Transverse colon (tissue), 4 donors: ENCODE results near the gene KIAA2012. TPM values are rescaled to one million over a fixed set of nuclear protein-coding genes. Genes with fewer than 3 reads are reported as not detected.

Source experiments
- DNase-seq: peaks from one replicate; pipeline ENCODE4 v3.0.0-alpha.2; 2019
- H3K27ac ChIP-seq, 4 donors: fragments of 200-600 bp; sonication (generic); 2 replicates each; pipeline ENCODE4 v1.5.1; 2016 to 2018; ENCODE audit warnings: inconsistent platforms in 4 of 4
- H3K27me3 ChIP-seq: fragments of 200-600 bp; sonication (generic); 2 replicates; pipeline ENCODE4 v1.5.1; 2017; ENCODE audit warnings: inconsistent platforms
- H3K36me3 ChIP-seq, 4 donors: fragments of 200-600 bp; sonication (generic); 2 replicates each; pipeline ENCODE4 v1.5.1; 2017 to 2019; ENCODE audit warnings: inconsistent platforms in 4 of 4
- H3K4me1 ChIP-seq, 4 donors: fragments of 200-600 bp; sonication (generic); 2 replicates each; pipeline ENCODE4 v1.5.1; 2017 to 2020; ENCODE audit warnings: inconsistent platforms in 4 of 4
- H3K4me3 ChIP-seq, 4 donors: fragments of 200-600 bp; sonication (generic); 1 replicate in 1 of 4; 2 replicates in 3 of 4; pipeline versions ENCODE4 v1.5.1 to v1.6.1; 2017 to 2019; ENCODE audit warnings: inconsistent platforms in 4 of 4
- H3K9me3 ChIP-seq, 2 donors: fragments of 200-600 bp; sonication (generic); 2 replicates each; pipeline ENCODE4 v1.5.1; 2017 to 2019; ENCODE audit warnings: inconsistent platforms in 2 of 2
- EP300 ChIP-seq: sonication (generic); formaldehyde crosslinking; IDR thresholded peaks from one replicate; pipeline ENCODE4 v1.6.1; 2017; ENCODE audit warnings: antibody characterized with exemption, low read depth
- POLR2A ChIP-seq: fragments of 450-650 bp; IDR thresholded peaks from one replicate; pipeline ENCODE4 v1.6.1; 2016; ENCODE audit warnings: antibody characterized with exemption, mild to moderate bottlenecking, moderate library complexity
- POLR2AphosphoS5 ChIP-seq, 3 donors: sonication (generic); formaldehyde crosslinking; IDR thresholded peaks; one replicate each; pipeline ENCODE4 v1.6.1; 2016; ENCODE audit warnings: antibody characterized with exemption in 3 of 3
- WGBS, 2 donors: methylation state at CpG; one replicate each; pipeline ENCODE4 v1.1.5; 2018; ENCODE audit warnings: low coverage in 1 of 2; 5-methylcytosine and 5-hydroxymethylcytosine counted together
- in situ Hi-C, 4 donors: fragments of 200-750 bp; cut with MboI; loops; one replicate each; pipeline versions ENCODE4 v1.15.0 to v1.15.1; 2017; ENCODE audit warnings: low sequenced_read_pairs in 3 of 4, low pct_ligation_motif_present in 1 of 4, low pct_unique_long_range_greater_than_20kb in 1 of 4
- intact Hi-C: fragments of 100-400 bp; cut with DNase I; formaldehyde crosslinking; loops from one replicate; pipeline ENCODE4 v1.15.1; 2023; ENCODE audit warnings: low total_unique reads
- total RNA-seq, 4 donors: library from RNA; depleted of rRNA; stranded (reverse); fragments of >200 nt; gene quantifications; one replicate each; pipeline ENCODE4 v1.1.0, GENCODE V29; 2016
- TF ChIP-seq, protein P1 (sequence below), 5 experiments: fragments of 200-600 bp in 3 of 5; fragments of 450-650 bp in 2 of 5; sonication (generic) in 3 of 5; IDR thresholded peaks; 1 replicate in 2 of 5; 2 replicates in 3 of 5; pipeline ENCODE4 v1.5.1; 2016 to 2017; ENCODE audit warnings: antibody characterized with exemption in 5 of 5, inconsistent platforms in 3 of 5, mild to moderate bottlenecking in 2 of 5, moderate library complexity in 1 of 5

KIAA2012 gene
- total RNA-seq, 4 donors from 2014 or later, result not detected

DNA sequence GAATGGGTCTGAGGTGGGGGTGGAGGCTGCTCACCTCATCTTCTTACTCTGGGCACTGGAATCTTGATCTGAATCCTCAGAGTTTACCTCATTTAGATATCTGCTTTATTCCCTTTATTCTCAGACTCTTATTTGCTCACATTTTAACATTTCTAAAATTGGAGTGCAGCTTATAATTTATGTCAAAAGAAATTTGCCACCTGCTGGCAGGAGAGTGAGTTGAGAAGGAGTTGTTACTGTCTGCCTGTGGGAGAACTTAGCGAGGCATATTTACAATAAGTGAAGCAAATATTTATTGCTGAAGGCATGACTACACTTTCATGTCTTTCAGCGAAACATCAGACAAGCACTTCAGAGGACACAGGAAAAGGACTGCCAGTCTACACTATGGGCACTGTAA is 16.4 kb upstream of the KIAA2012 start:
- no peak for DNase-seq
- Histone ChIP-seq H3K4me1 (no peaks in the 10 kb centered on the region), H3K36me3 (no peaks in the 10 kb centered on the region), H3K4me3 (no peak overlapping the region), H3K9me3 (no peaks in the 10 kb centered on the region), H3K27ac (no peak overlapping the region), H3K27me3 (no peaks in the 10 kb centered on the region)
- WGBS, 2 donors, result 31 to 34% methylated on average over 2 of the region's 2 CpGs
- in situ Hi-C loops (no loop called here), intact Hi-C loops (no loop called here)
- TF ChIP-seq, protein P1, sequence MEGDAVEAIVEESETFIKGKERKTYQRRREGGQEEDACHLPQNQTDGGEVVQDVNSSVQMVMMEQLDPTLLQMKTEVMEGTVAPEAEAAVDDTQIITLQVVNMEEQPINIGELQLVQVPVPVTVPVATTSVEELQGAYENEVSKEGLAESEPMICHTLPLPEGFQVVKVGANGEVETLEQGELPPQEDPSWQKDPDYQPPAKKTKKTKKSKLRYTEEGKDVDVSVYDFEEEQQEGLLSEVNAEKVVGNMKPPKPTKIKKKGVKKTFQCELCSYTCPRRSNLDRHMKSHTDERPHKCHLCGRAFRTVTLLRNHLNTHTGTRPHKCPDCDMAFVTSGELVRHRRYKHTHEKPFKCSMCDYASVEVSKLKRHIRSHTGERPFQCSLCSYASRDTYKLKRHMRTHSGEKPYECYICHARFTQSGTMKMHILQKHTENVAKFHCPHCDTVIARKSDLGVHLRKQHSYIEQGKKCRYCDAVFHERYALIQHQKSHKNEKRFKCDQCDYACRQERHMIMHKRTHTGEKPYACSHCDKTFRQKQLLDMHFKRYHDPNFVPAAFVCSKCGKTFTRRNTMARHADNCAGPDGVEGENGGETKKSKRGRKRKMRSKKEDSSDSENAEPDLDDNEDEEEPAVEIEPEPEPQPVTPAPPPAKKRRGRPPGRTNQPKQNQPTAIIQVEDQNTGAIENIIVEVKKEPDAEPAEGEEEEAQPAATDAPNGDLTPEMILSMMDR (IDR thresholded peaks at IDR 0.05), result peak in 3 of 5 experiments; percentile 10 to 18 (median 11)
- TF ChIP-seq POLR2A (no peak), EP300 (no peak), POLR2AphosphoS5 (IDR thresholded peaks at IDR 0.05) (no peak)

DNA sequence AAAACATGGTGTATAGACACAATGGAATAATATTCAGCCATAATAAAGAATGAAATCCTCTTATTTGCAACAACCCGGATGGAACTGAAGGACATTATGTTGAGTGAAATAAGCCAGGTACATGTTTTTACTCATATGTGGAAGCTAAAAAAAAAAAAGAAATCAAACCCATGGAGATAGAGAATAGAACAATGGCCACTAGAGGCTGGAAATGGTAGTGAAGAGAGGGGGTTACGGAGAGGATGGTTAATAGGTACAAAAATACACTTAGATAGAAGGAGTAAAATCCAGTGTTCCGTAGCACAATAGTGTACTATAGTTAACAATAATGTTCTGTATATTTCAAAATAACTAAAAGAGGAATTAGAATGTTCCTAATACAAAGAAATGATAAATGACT is 12.8 kb upstream of the KIAA2012 start:
- no peaks in the 10 kb centered on the region for H3K9me3 ChIP-seq
- no peak overlapping the region for H3K27ac ChIP-seq
- H3K36me3 ChIP-seq, result no peaks in the 10 kb centered on the region
- TF ChIP-seq, protein P1 (IDR thresholded peaks at IDR 0.05), result peak in 2 of 5 experiments; percentile 17 to 23
- TF ChIP-seq EP300, result no peak
- no peak for DNase-seq
- H3K4me1 ChIP-seq, result peaks cover 4 to 13% (median 8%) of the 10 kb centered on the region in 4 donors
- H3K4me3 ChIP-seq, result no peak overlapping the region
- no peaks in the 10 kb centered on the region for H3K27me3 ChIP-seq
- 78 to 92% methylated on average over 3 of the region's 3 CpGs for WGBS, 2 donors
- in situ Hi-C loops, result no loop called here
- intact Hi-C loops, result no loop called here

DNA sequence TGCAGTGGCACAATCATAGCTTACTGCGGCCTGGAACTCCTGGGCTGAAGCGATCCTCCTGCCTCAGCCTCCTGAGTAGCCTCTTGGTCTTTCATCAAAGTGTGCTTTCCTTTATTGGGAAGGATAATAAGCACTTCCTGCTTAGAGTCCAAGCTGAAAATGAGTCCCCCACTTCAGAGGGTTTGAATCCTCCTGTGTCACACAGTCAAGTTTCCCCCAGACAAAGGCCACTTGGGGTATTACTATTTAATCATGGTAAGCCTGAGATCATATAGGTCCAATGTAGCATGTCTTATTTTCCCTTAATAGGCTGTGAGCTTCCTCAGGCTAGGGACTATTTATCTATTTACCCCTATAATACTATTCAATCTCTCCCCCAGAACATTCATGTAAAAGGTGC is 11.4 kb upstream of the KIAA2012 start:
- no peaks in the 10 kb centered on the region for H3K9me3 ChIP-seq
- in situ Hi-C loops, result no loop called here
- intact Hi-C loops, result no loop called here
- no peaks in the 10 kb centered on the region for H3K36me3 ChIP-seq
- no peak for DNase-seq
- 93% methylated on average over 2 of the region's 2 CpGs; no CpG with 5 or more reads in 1 of the 2 donors for WGBS, 2 donors
- H3K27ac ChIP-seq, result no peak overlapping the region
- peaks cover 4 to 13% (median 8%) of the 10 kb centered on the region in 4 donors for H3K4me1 ChIP-seq
- TF ChIP-seq, protein P1 (IDR thresholded peaks at IDR 0.05), result no peak
- no peak for TF ChIP-seq POLR2AphosphoS5 (IDR thresholded peaks at IDR 0.05)
- TF ChIP-seq POLR2A, result no peak
- no peak for TF ChIP-seq EP300
- no peak overlapping the region for H3K4me3 ChIP-seq
- H3K27me3 ChIP-seq, result no peaks in the 10 kb centered on the region

DNA sequence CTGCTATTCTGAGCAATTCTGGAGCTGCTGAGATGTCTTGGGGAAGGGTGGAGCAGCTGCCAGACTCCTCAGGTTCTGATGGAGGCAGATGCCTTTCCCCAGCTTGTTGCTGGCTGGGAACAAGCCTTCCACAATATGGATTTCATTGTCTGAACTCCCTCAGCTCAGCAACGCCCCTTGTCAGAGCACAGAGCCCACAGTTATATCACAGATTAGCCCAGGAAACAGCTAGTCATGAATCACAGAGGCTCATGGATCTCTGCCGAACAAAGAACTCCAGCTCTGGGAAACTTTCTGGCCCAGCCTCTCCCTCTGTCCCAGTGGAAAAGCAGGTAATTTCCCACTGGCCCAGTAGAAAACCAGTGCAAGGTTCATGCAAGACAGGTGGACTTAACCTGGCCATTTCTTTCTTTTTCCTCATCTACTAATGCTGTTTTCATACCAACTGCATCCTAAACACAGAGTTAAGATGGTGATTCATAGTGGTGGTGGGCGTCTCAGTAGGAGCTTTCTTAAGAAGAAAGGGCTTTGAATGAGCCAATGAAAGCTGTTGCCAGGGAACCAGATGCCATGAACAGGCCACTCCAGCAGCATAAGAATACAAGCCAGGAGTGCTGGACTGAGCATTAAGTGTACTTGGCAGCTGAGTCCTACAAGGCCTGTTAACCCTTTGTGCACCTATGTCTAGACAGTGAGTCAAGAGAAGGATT is 8.7 kb upstream of the KIAA2012 start:
- in situ Hi-C loops (no loop called here), intact Hi-C loops (no loop called here)
- Histone ChIP-seq H3K4me3 (no peak overlapping the region), H3K27ac (peak overlapping the region; percentile 18 to 59 (median 44)), H3K27me3 (no peaks in the 10 kb centered on the region), H3K9me3 (no peaks in the 10 kb centered on the region), H3K36me3 (no peaks in the 10 kb centered on the region), H3K4me1 (peaks cover 4 to 25% (median 12%) of the 10 kb centered on the region in 4 donors)
- TF ChIP-seq, protein P1 (IDR thresholded peaks at IDR 0.05), result no peak
- TF ChIP-seq EP300 (no peak), POLR2A (no peak), POLR2AphosphoS5 (IDR thresholded peaks at IDR 0.05) (no peak)
- WGBS, 2 donors, result 19 to 25% methylated on average over 3 of the region's 3 CpGs
- DNase-seq, result no peak
